Left kidney (tissue), 8 donors: ENCODE results near the gene MYBPHL. TPM values are rescaled to one million over a fixed set of nuclear protein-coding genes. Genes with fewer than 3 reads are reported as not detected.
A peak's percentile ranks its signal among the peaks of the same experiment; 100 is the strongest.

Experiments
- DNase-seq: peaks from one replicate; pipeline ENCODE4 v3.0.0-alpha.2; 2013
- long read RNA-seq, 8 donors: transcript quantifications; one replicate each; lab custom pipeline, GENCODE V29; 2026
- polyA plus RNA-seq: library from polyadenylated mRNA; unstranded; fragments of 120-200 nt; gene quantifications from one replicate; pipeline ENCODE4 v1.2.1, GENCODE V29; 2013; ENCODE audit not compliant: insufficient read length

The MYBPHL gene, protein sequence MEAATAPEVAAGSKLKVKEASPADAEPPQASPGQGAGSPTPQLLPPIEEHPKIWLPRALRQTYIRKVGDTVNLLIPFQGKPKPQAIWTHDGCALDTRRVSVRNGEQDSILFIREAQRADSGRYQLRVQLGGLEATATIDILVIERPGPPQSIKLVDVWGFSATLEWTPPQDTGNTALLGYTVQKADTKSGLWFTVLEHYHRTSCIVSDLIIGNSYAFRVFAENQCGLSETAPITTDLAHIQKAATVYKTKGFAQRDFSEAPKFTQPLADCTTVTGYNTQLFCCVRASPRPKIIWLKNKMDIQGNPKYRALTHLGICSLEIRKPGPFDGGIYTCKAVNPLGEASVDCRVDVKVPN
- 0.37 TPM for polyA plus RNA-seq
- long read RNA-seq, donor 1, result 0 reads
- long read RNA-seq, donor 2, result 0 reads
- long read RNA-seq, donor 3, result 0 reads
- long read RNA-seq, donor 4, result 0 reads
- long read RNA-seq, donor 5, result 0 reads
- long read RNA-seq, donor 6, result 0 reads
- long read RNA-seq, donor 7, result 0 reads
- long read RNA-seq, donor 8, result 0 reads

DNA sequence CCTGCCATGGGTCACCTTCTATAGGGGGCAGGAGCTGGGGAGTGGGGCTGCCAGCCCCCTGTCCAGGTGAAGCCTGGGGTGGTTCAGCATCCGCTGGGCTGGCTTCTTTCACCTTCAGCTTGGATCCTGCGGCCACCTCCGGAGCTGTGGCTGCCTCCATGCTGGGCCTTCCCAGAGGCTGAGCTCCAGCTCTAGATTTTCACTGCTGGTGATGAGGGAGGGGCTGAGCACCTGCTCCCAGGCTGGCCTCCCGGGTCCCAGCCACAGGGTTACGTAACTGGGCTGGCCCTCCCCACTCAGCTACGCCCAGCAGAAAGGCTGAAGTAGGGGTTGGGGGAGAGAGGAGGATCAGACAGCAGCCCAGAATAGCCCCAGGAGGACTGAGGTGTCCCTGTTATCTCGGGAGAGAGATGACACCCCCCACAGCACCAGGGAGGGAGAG, at the start of gene MYBPHL:
TSS of gene MYBPHL (minus strand) at position 180 of the 442 bp plus-strand sequence. CDS start at position 160, 20 bp downstream.
- no peak for DNase-seq

DNA sequence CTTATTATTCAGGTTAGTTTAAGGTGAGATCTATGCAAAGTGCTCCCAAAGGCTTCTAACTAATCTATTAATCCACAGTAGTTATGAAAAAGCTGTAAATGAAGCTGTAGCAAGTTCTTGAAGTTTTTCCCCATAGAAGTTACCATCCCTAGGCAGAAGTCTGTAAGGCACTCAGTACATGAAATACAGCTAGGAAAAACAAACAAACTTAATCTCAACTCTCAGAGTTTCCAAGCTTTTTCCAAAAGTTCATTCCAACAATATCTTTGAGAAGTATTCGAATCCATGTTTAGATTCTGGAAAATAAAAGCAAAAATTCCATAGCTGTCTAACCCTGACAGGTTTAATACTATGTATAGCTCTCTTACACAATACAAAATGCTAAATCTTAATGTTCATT, 49.7 kb upstream of the MYBPHL start:
- no peak for DNase-seq

DNA sequence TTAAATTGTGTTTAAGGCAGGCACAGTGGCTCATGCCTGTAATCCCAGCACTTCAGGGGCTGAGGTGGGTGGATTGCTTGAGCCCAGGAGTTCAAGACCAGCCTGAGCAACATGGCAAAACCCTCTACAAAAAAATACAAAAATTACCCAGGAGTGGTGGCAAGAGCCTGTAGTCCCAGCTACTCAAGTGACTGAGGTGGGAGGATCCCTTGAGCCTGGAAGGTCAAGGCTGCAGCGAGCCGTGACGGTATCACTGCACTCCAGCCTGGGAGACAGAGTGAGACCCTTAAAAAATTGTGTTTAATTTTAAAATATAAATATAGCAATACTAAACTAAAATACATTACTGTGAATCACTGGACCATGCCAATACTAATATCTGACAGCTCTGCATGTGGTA, 48.1 kb upstream of the MYBPHL start:
- DNase-seq, result peak; percentile 35

- DNase-seq, result no peak
Measured at GRCh38 chr1:109351457-109351856, 44.6 kb upstream of the MYBPHL start.

DNA sequence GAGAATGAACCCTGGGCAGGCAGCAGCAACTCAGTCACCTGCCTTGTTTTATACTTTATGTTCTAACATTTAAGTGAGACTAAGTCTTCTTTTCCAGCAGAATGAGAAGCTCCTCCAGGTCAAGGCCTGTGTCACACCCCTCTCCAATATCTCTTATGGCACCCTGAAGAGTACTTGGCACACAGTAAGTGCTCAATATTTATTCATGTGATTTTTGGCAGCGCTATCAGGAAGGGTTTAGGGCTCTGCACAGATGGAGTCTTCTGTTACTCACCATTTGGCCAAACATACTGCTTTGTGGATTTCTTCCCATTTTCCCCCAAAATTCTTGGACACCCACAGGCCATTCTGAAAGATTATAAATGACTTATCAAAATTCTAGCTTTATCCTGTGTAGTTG, 43.8 kb upstream of the MYBPHL start:
- no peak for DNase-seq

DNA sequence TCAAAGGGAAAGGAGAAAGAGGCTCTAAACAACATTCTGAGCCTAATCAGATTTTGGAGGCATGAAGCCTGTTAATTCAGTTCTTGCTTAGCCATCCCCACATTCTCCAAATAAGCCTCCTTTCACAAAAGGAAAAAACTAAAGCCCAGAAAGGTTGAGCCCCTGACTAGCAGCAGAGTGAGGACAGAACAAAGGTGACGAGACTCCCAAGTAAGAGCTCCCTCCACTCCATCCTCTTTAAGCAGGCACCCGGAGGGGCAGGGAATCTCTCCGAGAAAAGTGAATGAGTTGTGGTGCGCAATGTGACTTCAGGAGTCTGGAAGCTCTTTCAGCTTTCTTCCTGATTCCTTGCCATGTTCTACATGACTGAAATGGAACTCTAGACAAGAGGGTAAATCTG, 43.4 kb upstream of the MYBPHL start:
- DNase-seq, result no peak

DNA sequence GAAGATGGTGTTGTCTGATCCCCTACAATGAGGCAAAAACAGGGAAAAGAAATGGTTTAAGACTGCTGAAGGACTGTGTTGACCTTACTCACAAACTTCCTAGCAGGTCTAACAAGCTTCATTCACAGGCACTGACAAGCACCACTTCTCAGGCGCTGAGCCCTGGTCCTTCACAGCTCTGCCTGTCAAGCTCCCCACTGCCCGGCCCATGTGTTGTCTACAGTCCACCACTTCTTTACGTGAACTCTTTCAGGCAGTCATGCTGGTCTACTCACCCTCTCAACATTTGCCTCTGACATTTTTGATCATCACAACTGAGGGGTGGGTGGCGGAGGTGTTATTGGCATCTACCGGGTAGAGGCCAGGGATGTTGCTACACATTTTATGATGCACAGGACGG, 40.7 kb upstream of the MYBPHL start:
- no peak for DNase-seq

- DNase-seq, result peak; percentile 45
Measured at GRCh38 chr1:109341944-109342930, 35.4 kb upstream of the MYBPHL start.

DNA sequence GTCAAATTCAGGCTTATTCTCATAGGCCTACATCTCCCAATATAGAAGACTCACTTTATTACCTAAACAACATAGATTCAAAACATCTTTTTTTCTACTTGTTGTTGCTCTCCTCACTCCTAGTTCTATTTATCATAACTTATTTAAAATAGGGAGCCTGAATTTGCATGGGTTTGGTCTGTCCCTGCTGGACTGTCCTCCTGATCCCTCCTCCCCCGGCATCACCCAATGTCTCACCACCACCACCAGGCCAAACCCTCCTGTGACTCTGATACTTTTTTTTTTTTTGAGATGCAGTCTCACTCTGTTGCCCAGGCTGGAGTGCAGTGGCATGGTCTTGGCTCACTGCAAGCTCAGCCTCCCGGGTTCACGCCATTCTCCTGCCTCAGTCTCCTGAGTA, 31.8 kb upstream of the MYBPHL start:
- DNase-seq, result no peak

GRCh38 chr1:109338091-109338490, 31.3 kb upstream of the MYBPHL start:
- no peak for DNase-seq

DNA sequence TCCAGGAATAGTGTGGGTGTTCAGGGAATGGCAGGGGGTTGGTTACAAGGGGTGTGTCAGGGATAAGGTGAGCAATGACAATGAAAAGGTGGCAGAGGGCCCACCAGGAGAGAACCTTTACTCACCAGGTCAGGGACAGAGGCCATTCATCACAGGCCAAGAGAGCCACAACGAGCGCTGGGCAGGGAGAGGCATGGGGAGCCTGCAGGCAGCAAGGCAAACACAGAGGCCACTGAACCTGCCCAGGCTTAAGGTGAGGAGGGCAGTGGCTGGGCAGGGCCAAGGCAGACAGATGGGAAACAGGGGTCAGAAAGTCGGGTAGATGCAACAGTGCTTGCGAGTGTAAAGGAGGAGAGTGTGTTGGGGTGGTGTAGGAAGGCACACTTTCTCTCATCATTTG, 28.3 kb upstream of the MYBPHL start:
- no peak for DNase-seq

DNA sequence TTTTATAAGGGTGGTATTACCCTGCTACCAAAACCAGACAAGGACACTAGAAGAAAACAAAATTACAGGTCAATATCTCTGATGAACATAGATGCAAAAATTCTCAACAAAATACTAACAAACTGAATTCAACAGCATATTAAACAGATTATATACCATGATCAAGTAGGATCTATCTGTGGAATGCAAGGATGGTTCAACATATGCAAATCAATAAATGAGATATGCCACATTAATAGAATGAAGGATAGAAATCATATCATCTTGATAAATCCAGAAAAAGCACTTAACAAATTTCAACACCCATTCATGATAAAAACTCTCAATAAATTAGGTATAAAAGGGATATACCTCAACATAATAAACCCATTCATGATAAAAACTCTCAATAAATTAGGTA, 24.3 kb upstream of the MYBPHL start:
- no peak for DNase-seq

DNA sequence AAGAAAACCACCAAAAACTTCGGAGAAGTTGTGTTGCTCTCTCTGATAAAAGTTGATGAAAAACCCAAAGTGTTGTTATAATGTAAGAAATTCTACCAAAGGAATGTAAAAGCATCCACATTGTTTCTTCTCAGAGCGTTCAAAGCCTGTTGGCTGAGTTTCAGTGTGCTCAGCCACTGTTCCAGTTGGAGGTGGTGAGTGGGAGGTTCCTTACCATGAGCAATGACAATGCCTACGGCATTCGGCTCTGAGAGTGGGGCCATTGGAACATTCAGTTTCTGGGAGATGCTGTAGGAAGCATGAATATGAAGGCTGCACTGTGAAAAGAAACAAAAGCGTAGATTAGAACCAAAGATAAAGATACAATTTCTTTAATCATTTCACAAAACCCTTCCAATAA, 20.5 kb upstream of the MYBPHL start:
- no peak for DNase-seq

DNA sequence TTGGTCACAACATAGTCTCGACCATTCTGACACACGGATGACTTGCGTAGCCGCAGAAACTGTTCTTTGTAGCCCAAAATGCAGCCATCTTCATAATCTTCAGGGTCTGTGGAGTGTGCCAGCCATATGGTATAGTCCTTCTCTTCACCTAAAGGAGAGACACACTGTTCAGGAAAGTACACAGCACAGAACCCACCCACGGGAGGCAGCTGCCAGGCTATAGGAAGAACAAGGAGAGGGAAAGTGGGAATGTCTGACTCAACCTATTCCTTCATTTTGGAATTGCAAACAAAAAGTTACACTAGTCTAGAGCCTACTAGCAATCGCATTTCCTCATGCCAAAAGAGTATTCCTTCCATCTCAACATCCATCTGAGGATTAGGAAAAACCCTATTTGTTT, 16.2 kb upstream of the MYBPHL start:
- DNase-seq, result no peak

GRCh38 chr1:109319114-109319513, 12.3 kb upstream of the MYBPHL start:
- DNase-seq, result no peak

GRCh38 chr1:109316506-109316905, 9.7 kb upstream of the MYBPHL start:
- no peak for DNase-seq

DNA sequence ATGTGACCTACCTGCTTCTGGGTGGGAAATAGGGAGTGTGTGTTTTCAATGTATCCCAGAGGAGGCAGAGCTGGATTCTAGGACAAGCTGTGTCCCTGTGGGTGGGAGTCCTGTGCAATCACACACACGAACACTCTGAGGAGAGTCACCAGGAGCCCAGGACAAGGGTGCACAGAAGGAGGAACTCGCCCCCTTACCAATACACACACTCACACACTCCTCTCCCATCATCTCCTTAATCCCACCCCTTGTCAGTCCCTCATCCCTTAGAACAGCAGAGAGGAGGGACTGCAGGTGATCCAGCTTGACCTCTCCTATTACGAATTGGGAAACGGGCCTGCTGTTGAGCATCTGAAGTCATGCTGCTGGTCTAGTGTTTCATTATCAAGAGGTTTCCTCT, 8.5 kb upstream of the MYBPHL start:
- DNase-seq, result no peak

DNA sequence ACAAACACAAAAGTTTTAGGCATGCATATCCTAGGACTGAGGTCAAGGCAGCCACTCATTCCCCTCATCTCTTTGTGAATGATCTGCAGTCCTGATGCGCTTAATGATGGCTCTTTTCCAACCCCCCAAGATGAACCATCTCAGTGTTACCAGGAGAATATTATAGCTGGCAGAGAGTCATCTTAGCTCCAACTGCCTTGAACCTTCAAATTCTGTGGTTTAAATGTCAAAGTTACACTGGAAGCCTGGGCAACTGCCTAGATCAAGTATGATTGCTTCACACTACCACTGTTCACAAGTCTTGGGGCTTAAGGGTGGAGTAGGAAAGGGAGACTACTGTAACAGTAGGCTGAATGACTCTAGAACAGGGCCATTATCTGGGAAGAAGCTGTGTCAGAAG, 8.0 kb upstream of the MYBPHL start:
- no peak for DNase-seq

DNA sequence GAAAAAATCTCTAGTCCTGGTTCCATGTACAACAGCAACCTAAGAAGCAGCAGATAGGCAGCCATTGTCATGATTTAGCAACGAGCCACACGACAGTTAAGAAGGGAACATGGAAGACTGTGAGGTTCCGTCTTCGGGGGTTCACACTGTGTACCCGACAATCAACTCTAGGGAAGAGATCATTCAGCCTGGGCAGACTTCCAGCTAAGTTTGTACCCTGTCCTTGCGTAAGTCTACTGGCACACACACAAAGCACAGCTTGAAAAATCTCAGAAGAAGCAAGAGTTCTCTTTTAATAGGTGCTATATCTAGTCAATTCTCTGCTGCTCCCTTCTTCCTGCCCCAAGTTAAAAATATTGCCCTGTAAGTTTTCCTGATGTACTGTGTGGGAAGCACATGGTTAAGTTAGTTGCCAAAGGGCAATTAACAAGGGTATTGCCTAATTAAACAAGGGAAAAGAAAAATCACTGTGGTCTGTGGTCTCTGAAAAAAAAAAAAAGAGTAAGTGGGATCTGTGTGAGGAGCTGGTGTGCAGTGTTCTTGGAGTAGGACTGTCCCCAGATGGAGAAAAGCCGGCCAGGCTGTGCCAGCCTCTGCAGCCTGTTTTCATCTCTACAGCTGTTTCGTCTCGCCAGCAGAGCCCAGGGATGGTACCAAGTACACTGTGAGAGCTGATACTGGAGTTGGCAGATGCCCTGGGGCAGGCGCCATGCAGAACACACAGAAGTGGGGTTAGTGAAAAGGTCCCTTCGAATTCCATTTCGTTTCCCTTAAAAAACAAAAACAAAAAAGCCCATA, 6.4 kb upstream of the MYBPHL start:
- no peak for DNase-seq

DNA sequence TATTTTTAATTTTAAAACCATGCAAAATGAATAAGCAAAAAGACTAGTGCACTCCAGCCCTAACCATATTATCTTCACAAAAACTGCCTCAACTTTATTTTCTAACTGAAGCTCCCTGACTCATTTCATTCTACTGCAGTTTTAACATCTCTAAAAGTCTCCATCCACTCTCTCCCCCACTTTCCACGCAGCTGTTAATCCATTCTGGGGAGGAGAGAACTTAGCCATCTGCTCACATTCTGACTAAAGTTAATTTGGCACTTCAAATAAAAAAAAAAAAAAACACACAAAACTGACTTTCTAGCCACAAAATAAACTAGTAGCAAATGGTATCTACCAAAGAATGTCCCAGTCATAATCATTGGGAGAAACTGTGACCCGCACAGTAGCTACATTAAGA, 5.4 kb upstream of the MYBPHL start:
- no peak for DNase-seq

DNA sequence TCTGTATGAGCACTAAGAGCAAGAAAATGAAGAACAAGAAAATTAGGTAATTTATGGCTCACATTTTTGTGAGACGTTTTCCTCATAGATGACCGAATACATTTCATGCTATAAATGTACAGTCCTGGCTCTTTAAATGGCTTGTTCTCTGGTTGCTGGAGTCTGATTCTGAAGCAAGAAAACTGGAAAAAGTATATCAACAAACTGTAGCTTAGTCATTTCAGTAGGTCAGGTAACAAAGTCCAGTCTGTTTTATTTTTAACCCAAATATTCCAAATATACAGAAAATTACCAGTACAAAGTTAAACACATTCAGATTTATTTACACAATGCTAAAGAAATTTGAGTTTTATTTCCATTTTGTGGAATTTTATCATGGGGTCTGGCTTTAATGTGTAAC, 2.5 kb upstream of the MYBPHL start:
- no peak for DNase-seq
